GM10266 (cell line): ENCODE results near the gene NETO2.

Source experiments
- DNase-seq: peaks from one replicate; pipeline ENCODE4 v3.0.0; 2012; ENCODE audit errors: extremely low spot score
- TF ChIP-seq, protein P1 (sequence below): IDR thresholded peaks from 2 replicates; pipeline ENCODE4 v1.5.1; 2012; ENCODE audit warnings: mild to moderate bottlenecking, low read depth; ENCODE audit not compliant: control insufficient read depth, insufficient read depth; ENCODE audit errors: missing control alignments

Gene NETO2

DNA sequence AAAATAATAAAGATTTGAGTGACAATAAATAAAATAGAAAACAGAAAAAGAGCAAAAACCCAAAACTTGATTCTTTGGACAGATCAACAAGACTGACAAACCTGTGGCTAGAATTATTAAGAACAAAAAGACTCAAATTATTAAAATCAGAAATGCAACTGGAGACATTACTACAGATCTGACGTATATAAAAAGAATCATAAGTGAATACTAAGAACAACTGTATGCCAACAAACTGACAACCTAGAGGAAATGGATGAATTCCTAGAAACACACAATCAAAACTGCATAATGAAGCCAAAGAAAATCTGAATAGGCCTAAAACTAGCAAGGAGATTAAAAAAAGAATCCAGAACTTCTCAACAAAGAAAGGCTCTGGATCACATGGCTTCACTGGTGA lies 47.4 kb downstream of the NETO2 start:
- TF ChIP-seq, protein P1, sequence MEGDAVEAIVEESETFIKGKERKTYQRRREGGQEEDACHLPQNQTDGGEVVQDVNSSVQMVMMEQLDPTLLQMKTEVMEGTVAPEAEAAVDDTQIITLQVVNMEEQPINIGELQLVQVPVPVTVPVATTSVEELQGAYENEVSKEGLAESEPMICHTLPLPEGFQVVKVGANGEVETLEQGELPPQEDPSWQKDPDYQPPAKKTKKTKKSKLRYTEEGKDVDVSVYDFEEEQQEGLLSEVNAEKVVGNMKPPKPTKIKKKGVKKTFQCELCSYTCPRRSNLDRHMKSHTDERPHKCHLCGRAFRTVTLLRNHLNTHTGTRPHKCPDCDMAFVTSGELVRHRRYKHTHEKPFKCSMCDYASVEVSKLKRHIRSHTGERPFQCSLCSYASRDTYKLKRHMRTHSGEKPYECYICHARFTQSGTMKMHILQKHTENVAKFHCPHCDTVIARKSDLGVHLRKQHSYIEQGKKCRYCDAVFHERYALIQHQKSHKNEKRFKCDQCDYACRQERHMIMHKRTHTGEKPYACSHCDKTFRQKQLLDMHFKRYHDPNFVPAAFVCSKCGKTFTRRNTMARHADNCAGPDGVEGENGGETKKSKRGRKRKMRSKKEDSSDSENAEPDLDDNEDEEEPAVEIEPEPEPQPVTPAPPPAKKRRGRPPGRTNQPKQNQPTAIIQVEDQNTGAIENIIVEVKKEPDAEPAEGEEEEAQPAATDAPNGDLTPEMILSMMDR: no peak
- DNase-seq: no peak

DNA sequence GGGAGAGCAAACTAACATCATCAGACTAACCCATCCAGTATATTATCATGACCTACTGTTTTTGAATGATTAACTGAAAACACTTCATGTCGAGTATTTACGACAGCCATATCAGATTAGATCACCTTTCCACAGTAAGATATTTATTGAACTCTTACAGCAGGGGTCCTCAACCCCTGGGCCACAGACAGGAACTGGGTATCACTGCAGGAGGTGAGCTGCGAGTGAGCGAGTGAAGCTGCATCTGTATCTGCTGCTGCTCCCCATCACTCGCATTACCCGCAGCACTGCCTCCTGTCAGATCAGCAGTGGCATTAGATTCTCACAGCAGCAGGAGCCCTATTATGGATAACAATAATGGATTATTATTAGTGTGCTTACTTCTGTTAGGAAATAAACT lies 59.5 kb downstream of the NETO2 start:
- DNase-seq: no peak
- TF ChIP-seq, protein P1: no peak

DNA sequence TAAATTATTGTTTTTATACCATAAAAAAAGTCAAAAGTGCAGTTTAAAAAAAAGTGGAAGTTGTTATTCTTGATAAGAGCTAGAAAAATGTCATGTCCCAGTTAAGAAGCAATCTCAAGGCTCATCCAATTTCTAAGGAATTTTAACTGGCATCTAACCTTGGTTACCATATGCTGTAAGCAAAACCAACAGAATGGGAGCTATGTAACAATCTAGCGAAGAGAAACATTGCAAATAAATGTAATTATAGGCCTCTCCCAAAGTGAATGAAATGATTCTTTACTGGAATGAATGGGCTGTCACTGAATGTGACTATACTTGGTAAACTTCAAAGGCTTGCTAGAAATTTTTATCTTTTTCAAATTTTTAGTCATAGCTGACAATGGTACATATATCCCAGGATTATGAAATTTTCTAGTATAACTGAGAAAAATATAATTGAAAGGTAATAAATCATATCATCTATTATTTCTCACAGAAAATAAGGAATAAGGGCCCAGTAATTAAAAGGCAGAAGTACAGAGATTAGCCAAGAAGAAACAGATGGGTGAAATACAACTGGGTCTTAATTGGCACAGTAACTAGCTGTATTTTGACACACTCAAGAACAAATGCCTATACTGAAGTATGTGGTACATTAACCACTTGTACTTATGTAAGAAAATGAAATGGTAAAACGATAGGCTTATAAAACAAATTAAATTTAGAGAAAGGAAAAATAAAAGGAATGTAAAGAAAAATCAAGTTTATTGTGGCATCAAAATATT lies 61.5 kb downstream of the NETO2 start:
- TF ChIP-seq, protein P1: no peak
- DNase-seq: no peak

DNA sequence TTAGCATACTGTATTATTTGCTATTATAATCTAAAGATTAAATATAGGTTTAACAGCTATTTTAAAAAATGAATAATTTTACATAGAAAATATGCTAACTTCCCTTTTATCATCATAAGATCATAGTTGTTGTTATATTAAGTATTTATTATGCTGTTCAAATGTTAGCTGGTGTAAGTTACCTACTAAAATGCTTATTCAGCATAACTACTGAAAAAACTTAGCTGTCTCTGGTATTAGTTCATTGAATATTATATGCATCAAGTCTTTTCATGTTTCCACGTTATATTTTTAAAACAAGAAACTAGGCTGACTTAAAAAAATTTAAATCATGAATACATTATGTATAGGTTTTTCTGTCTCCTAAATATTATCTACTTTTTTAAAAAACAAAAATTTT lies 62.6 kb downstream of the NETO2 start:
- DNase-seq: no peak
- TF ChIP-seq, protein P1: no peak

DNA sequence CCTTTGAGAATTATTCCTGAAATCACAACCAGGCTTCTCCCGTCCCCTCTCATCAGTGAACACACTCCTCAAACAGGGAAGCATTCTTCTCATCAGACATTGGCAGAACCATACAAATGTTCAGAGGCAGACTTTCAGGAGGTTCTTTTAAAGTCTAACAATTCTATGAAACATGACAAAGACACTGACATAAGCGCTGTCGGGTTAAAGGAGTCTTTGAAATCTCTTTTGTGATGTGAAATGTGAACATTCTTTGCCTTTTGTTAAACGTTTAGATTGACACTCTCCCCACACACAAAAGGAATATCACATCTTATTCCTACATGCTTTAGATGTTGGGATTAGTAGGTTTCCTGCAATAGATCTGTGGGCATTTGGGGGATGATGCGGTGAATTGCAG lies 63.9 kb downstream of the NETO2 start:
- DNase-seq: no peak
- TF ChIP-seq, protein P1: no peak

DNA sequence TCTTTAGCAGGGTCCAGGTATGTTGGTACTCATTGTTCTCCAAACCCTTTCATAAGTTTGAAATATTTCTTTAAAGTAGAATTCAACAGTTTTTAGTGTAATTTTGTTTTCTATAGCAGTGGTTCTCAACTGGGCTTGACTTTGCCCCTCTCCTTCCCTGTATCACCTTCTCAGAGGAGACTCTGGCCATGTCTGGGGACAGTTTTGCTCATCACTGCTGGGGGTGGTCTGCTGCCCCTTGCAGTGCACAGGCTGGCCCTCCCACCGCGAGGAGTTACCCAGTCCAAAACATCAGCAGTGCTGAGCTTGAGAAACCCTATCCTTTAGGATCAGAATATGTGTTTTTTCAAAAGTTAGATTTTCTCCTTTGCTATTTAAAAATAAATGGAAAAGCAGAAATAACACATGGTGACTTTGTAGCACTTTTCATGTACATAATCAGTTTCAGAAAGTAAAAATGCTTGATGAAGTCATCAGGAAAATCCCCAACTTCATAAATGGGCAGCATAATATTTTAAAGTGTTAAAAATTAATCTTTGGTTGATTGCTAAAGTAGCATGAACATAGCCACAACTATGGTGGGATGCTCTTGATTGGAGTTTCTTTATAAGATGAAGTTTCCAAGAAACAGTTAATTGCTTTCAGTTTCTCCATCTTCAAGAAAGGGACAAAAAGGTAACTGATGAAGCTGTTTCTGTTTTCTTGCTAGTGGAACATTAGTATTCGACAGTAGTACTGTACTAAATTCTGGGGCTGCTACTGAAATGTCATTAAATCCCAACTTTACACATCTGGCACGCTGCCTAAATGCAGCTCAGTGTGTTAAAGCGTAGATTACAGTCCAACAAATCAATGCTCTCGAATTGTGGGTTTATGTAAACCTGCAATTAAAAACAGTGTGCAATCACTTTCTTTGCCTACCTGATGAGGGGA lies 70.3 kb downstream of the NETO2 start:
- no peak for DNase-seq
- TF ChIP-seq, protein P1: no peak

DNA sequence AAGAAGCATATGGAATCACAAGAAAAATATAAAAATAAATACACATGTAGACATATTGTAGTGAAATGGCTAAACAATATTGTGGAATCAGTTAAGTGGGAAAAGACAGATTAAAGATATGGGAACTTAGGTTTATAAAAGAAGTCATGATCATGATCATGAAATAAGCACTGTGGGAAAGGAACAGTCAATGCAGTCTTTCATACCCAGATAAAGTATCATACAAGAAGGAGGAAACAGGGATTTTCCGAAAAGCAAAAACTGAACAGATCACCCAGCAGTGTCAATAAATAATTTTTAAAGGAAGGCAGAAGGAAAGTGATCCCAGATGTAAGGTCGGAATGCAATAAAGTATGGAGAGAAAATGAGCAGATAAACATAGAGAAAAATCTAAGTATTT lies 71.6 kb downstream of the NETO2 start:
- no peak for DNase-seq
- TF ChIP-seq, protein P1: no peak
